BJ (cell line): Measurements from ENCODE around the gene SPTB. TPM values are rescaled to one million over a fixed set of nuclear protein-coding genes. Genes with fewer than 3 reads are reported as not detected.

ENCODE experiments used
- CTCF ChIA-PET: fragments of 350-600 bp; formaldehyde crosslinking; extraction: SDS; loops from one replicate; lab custom pipeline; 2021; ENCODE audit warnings: antibody characterized with exemption, inconsistent platforms; lab: Yijun Ruan, JAX
- POLR2A ChIA-PET: fragments of 300-600 bp; sonication (Branson Sonifier 250); formaldehyde crosslinking; extraction: SDS; loops from one replicate; lab custom pipeline; 2021; ENCODE audit warnings: antibody characterized with exemption; lab: Charles Lee
- DNase-seq: peaks from one replicate; pipeline ENCODE4 v3.0.0-alpha.2; 2011; ENCODE audit warnings: low read depth
- H3K27me3 ChIP-seq: 2 replicates; pipeline ENCODE4 v1.6.0; 2011; ENCODE audit warnings: low read length; ENCODE audit not compliant: control insufficient read depth, insufficient read depth
- H3K36me3 ChIP-seq: 2 replicates; pipeline ENCODE4 v1.5.1; 2011; ENCODE audit warnings: low read length; ENCODE audit not compliant: control insufficient read depth, insufficient read depth
- H3K4me3 ChIP-seq: 2 replicates; pipeline ENCODE4 v1.5.1; 2011; ENCODE audit warnings: low read depth, mild to moderate bottlenecking, control low read depth, low read length
- CTCF ChIP-seq: IDR thresholded peaks from 2 replicates; pipeline ENCODE4 v1.5.1; 2011; ENCODE audit warnings: low read depth, mild to moderate bottlenecking, control low read depth, inconsistent platforms, low read length, moderate library complexity; ENCODE audit not compliant: insufficient read depth
- polyA plus RNA-seq: library from polyadenylated mRNA; depleted of rRNA; stranded (reverse); fragments of >200 nt; gene quantifications from 2 replicates; pipeline ENCODE4 v1.2.3, GENCODE V29; 2011

Gene SPTB
- polyA plus RNA-seq, 1 experiment = 0.02 TPM

DNA sequence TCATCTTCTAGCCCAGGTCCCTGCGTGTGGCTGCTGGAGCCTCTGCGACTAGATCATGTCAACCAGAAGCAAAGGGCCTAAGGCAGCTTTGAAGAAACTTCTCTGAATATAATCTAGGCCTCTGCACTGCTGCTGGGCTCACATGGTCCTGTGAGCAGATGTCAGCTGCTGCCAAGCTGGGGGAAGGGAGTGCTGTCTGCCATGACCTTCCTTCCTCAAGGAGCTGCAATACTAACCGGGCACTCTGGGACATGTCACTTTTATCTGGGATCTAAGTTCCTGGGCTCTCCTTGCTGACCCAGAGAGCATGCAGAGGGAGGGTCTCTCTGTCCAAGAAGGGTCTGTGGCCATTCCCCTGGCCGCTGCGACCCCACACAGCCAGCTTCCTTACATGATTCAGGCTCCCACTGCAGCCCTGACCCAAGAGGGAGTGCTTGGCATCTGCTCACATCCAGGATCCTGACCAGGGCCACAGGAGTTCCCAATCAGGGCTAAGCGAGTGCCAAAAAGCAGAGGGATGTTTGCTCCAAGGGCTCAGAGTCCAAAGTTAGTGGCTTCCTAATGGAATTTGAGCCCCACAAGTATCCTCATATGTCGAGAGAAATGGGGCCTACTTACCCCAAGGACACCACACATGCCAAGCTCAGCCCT, 101.5 kb downstream of the SPTB start:
- CTCF ChIA-PET = interaction anchor here (0.6 to 3.3 kb wide), 4 partner anchors 8 to 292 kb away, joined by 4 to 20 read pairs (median 4); no protein-coding TSS in a partner anchor
- TF ChIP-seq CTCF = no peak
- 0 out of 2 replicates have a peak, but pooled peaks cover 3% of the 10 kb centered on the region for H3K27me3 ChIP-seq
- no peak overlapping the region for H3K4me3 ChIP-seq
- H3K36me3 ChIP-seq = no peaks in the 10 kb centered on the region
- no peak for DNase-seq
- POLR2A ChIA-PET = no interaction called here

DNA sequence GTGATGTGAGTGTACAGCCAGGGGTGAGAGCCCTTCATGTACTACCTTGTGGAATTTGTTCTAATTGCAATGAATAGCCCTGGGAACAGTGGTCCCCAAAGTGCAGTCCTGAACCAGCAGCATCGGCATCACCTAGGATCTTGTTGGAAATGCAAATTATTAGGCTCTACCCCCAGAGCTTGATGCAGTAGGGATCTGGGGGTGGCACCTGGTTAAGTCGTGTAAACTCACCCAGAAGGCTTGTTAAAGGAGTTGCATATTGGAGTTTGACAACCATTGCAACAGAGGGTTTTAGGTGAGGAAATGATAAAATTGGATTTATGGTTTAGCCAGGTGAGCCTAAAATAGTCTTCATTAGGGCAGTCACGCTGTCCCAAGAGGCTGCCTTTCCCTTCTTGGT, 102.2 kb downstream of the SPTB start:
- POLR2A ChIA-PET = no interaction called here
- 0 out of 2 replicates have a peak, but pooled peaks cover 3% of the 10 kb centered on the region for H3K27me3 ChIP-seq
- no peak overlapping the region for H3K4me3 ChIP-seq
- no peaks in the 10 kb centered on the region for H3K36me3 ChIP-seq
- CTCF ChIA-PET = interaction anchor here (0.6 to 3.3 kb wide), 3 partner anchors 12 to 291 kb away, joined by 4 to 20 read pairs (median 4); no protein-coding TSS in a partner anchor
- DNase-seq = no peak
- no peak for TF ChIP-seq CTCF

DNA sequence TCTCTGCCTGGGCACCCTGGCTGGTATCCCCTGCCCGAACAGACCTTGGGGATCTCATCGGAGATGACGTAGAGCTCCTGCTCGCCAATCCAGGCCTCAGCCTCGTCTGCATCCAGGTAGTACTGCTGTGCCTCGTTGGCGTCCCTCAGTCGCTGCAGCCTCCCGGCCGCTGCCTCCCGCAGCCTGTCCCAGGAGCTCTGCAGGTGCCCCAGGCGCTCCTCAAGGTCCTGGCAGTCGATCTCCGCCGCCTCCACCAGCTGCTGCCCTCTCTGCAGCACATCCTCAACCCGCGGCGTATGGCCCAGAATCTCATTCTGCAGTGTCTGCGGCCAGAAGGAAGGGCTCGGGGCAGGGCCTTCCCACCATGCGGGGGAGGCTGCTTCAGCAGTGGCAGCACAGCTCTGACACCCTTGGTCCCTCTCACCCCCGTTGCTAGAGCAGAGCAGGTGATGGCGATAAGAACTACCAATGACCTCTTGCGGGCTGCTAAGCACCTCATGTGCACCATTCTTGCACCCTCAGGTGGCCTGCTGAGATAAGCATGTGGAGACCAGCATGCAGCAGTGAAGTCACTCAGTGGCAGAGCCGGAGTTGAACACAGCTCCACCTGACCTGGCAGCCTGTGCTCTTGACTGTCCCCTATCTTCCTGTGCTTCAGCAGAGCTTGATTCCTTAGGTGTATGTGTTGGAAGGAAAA, 104.5 kb downstream of the SPTB start:
- CTCF ChIA-PET = interaction anchor here (0.8 to 3.7 kb wide), 5 partner anchors 10 to 232 kb away, joined by 3 to 16 read pairs (median 6); no protein-coding TSS in a partner anchor
- POLR2A ChIA-PET = no interaction called here
- no peak for TF ChIP-seq CTCF

GRCh38 chr14:64774272-64774671, 105.4 kb downstream of the SPTB start:
- Histone ChIP-seq H3K27me3 (peaks cover 5% of the 10 kb centered on the region; the same call in 1 of the 2 replicates), H3K36me3 (no peaks in the 10 kb centered on the region), H3K4me3 (no peak overlapping the region)
- CTCF ChIA-PET = interaction anchor here (1.9 to 3.7 kb wide), 3 partner anchors 9 to 103 kb away, joined by 6 to 17 read pairs (median 16); no protein-coding TSS in a partner anchor
- no peak for DNase-seq
- POLR2A ChIA-PET = no interaction called here
- TF ChIP-seq CTCF = no peak

More for the DNA sequence above, 104.5 kb downstream of the SPTB start:
- no peak for DNase-seq
- peaks cover 6% of the 10 kb centered on the region; the same call in 1 of the 2 replicates for H3K27me3 ChIP-seq
- no peak overlapping the region for H3K4me3 ChIP-seq
- H3K36me3 ChIP-seq = no peaks in the 10 kb centered on the region

DNA sequence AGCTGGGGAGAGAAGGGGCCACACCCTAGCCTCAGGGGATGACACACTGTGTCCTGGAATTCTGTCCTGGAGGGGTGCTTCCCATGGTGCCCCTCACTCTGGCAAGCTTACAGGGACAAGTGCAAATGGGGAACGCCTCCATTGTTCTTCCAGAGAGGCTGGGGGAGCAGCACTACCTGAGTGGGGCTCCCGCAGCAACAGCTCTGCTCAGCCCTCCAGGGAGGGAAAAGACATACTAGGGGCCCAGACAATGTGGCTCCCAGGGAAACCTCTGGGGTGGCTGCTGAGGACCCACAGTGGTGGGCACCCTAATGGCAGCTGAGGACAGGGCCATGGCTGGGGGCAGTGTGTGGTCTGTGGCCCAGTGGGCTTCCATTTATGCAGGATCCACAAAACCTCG, 106.1 kb downstream of the SPTB start:
- no peak for TF ChIP-seq CTCF
- H3K27me3 ChIP-seq = peaks cover 5% of the 10 kb centered on the region; the same call in 1 of the 2 replicates
- POLR2A ChIA-PET = no interaction called here
- CTCF ChIA-PET = interaction anchor here (1.3 to 3.7 kb wide), 4 partner anchors 9 to 102 kb away, joined by 4 to 17 read pairs (median 12); no protein-coding TSS in a partner anchor
- no peak for DNase-seq
- no peak overlapping the region for H3K4me3 ChIP-seq
- no peaks in the 10 kb centered on the region for H3K36me3 ChIP-seq
